GM23338 (cell line): ENCODE data around the gene PRRX1. TPM values are rescaled to one million over a fixed set of nuclear protein-coding genes. Genes with fewer than 3 reads are reported as not detected.

Experiments used
- ATAC-seq: fragments of 200-7000 bp; cut with Tn5 transposase; 3 replicates; pipeline ENCODE4 v1.9.1; 2020
- DNase-seq: peaks from one replicate; pipeline ENCODE4 v3.0.0-alpha.2; 2015; ENCODE audit warnings: low spot score
- H2AFZ ChIP-seq: fragments of 200-600 bp; sonication (generic); 2 replicates; pipeline ENCODE4 v1.8.0; 2016; ENCODE audit warnings: antibody characterized with exemption, mild to moderate bottlenecking, moderate library complexity
- H3F3A ChIP-seq: fragments of 200-600 bp; sonication (generic); replicated peaks from 2 replicates; pipeline ENCODE4 v1.8.0; 2017; ENCODE audit warnings: antibody characterized with exemption, mixed run types, low read depth
- H3K27ac ChIP-seq: fragments of 200-600 bp; sonication (generic); 2 replicates; pipeline ENCODE4 v1.6.1; 2016; ENCODE audit warnings: low read depth
- H3K27me3 ChIP-seq: fragments of 200-600 bp; sonication (generic); 2 replicates; pipeline ENCODE4 v1.8.0; 2016; ENCODE audit warnings: mild to moderate bottlenecking, mixed run types, moderate library complexity; ENCODE audit not compliant: insufficient read depth
- H3K36me3 ChIP-seq: fragments of 200-600 bp; sonication (generic); 2 replicates; pipeline ENCODE4 v1.8.0; 2016; ENCODE audit warnings: mild to moderate bottlenecking; ENCODE audit not compliant: insufficient read depth
- H3K4me1 ChIP-seq: fragments of 200-600 bp; sonication (generic); 2 replicates; pipeline ENCODE4 v1.8.0; 2016; ENCODE audit warnings: mild to moderate bottlenecking, moderate library complexity; ENCODE audit not compliant: insufficient read depth
- H3K4me2 ChIP-seq: fragments of 200-600 bp; sonication (generic); 2 replicates; pipeline ENCODE4 v1.7.1; 2017; ENCODE audit warnings: mixed run types
- H3K4me3 ChIP-seq: fragments of 200-600 bp; sonication (generic); 2 replicates; pipeline ENCODE4 v1.6.1; 2016; ENCODE audit warnings: mixed run types
- H3K79me2 ChIP-seq: fragments of 200-600 bp; sonication (generic); replicated peaks from 2 replicates; pipeline ENCODE4 v1.8.0; 2017; ENCODE audit warnings: mild to moderate bottlenecking; ENCODE audit not compliant: insufficient read depth
- H3K9me2 ChIP-seq: fragments of 200-600 bp; sonication (generic); 2 replicates; pipeline ENCODE4 v1.8.0; 2017; ENCODE audit not compliant: insufficient read depth
- H4K20me1 ChIP-seq: fragments of 200-600 bp; sonication (generic); replicated peaks from 2 replicates; pipeline ENCODE4 v1.8.0; 2017; ENCODE audit warnings: mild to moderate bottlenecking; ENCODE audit not compliant: insufficient read depth
- H3K27ac Mint-ChIP-seq: 2 replicates; pipeline ENCODE4 v1.8.0; 2020; ENCODE audit warnings: inconsistent platforms, mild to moderate bottlenecking, moderate library complexity, mixed read lengths
- H3K27me3 Mint-ChIP-seq: 3 replicates; pipeline ENCODE4 v1.8.0; 2022; ENCODE audit warnings: low read depth, mild to moderate bottlenecking, moderate library complexity, mixed read lengths, inconsistent platforms; ENCODE audit not compliant: insufficient read depth, poor library complexity
- H3K36me3 Mint-ChIP-seq: 3 replicates; pipeline ENCODE4 v1.8.0; 2021; ENCODE audit warnings: low read depth, mild to moderate bottlenecking, inconsistent platforms, moderate library complexity, mixed read lengths
- H3K4me1 Mint-ChIP-seq: 3 replicates; pipeline ENCODE4 v1.8.0; 2020; ENCODE audit warnings: mild to moderate bottlenecking, inconsistent platforms, mixed read lengths
- H3K4me3 Mint-ChIP-seq: 3 replicates; pipeline ENCODE4 v1.8.0; 2021; ENCODE audit warnings: moderate library complexity, mild to moderate bottlenecking, inconsistent platforms, mixed read lengths
- H3K9me3 Mint-ChIP-seq: 3 replicates; pipeline ENCODE4 v1.8.0; 2020; ENCODE audit warnings: moderate library complexity, mild to moderate bottlenecking, inconsistent platforms, mixed read lengths
- CTCF ChIP-seq, 2 experiments: fragments of 200-600 bp in 1 of 2; sonication (generic) in 1 of 2; conservative IDR thresholded peaks; 2 replicates each; pipeline versions ENCODE4 v1.5.1 to v1.6.1; 2016 to 2017; ENCODE audit warnings: antibody characterized with exemption in 2 of 2, low read depth in 2 of 2, mild to moderate bottlenecking in 2 of 2, moderate library complexity in 1 of 2
- ETS1 ChIP-seq: IDR thresholded peaks from 2 replicates; pipeline ENCODE4 v1.6.1; 2016; ENCODE audit warnings: antibody characterized with exemption
- EZH2 ChIP-seq: fragments of 200-600 bp; sonication (generic); IDR thresholded peaks from one replicate; pipeline ENCODE4 v1.8.0; 2017; ENCODE audit warnings: antibody characterized with exemption, mild to moderate bottlenecking, low read depth; ENCODE audit not compliant: unreplicated experiment
- EZH2phosphoT487 ChIP-seq: fragments of 200-600 bp; sonication (generic); IDR thresholded peaks from one replicate; pipeline ENCODE4 v1.8.1; 2018; ENCODE audit warnings: antibody characterized with exemption; ENCODE audit not compliant: unreplicated experiment
- JUNB ChIP-seq: IDR thresholded peaks from one replicate; pipeline ENCODE4 v1.6.1; 2016; ENCODE audit warnings: antibody characterized with exemption; ENCODE audit not compliant: unreplicated experiment
- REST ChIP-seq: IDR thresholded peaks from one replicate; pipeline ENCODE4 v1.6.1; 2018; ENCODE audit warnings: antibody characterized with exemption; ENCODE audit not compliant: unreplicated experiment
- ZNF331 ChIP-seq: fragments of 250-450 bp; sonication (Bioruptor Pico); IDR thresholded peaks from 2 replicates; pipeline ENCODE4 v1.5.0; 2020; ENCODE audit warnings: low read depth, mild to moderate bottlenecking, moderate library complexity
- ZNF462 ChIP-seq: fragments of 250-450 bp; sonication (Bioruptor Pico); IDR thresholded peaks from 2 replicates; pipeline ENCODE4 v1.5.0; 2020; ENCODE audit warnings: mild to moderate bottlenecking, moderate library complexity
- polyA plus RNA-seq: library from polyadenylated mRNA; unstranded; fragments of >200 nt; fragmentation: Nextera tagmentation; extraction: Ambion mirVana; gene quantifications from 2 replicates; pipeline ENCODE4 v1.2.1, GENCODE V29; 2016
- total RNA-seq: library from RNA; depleted of rRNA; stranded (reverse); fragments of >200 nt; shearing (Covaris generic); gene quantifications from 2 replicates; pipeline ENCODE4 v1.2.3, GENCODE V29; 2014

PRRX1 gene
- total and polyA plus RNA-seq, 2 experiments from 2014 or later: 0.58 TPM; not detected in 1

DNA sequence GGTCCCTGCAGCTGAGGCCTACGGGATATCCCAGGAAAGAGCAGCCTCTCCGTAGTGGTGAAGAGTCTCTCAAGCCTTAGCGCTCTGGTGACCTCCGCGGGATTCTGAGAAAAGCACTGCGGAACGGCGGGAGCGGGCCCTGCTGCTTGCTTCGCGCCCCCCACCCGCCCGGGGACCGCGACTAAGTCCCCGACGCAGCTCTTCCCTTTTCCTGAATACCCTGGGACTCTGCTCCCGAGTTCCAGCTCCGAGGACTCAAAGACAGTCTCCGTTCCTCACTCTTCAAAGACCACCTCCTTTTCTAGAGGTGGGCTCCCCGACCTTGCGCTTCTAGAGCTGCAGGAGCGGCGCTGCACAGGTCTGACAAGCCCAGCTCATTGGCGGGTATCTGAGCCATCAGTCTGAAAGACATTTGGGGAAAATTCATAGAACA lies 3.6 kb upstream of the PRRX1 start:
- Mint-ChIP-seq H3K27me3 (peaks cover 79% of the 10 kb centered on the region), H3K36me3 (no peaks in the 10 kb centered on the region; the same call in 2 of the 3 replicates), H3K27ac (no peak overlapping the region), H3K4me1 (peaks cover 28% of the 10 kb centered on the region), H3K9me3 (peaks cover 3% of the 10 kb centered on the region; the same call in 1 of the 3 replicates), H3K4me3 (peak overlapping the region; percentile 79)
- Histone ChIP-seq H3K27ac (no peak overlapping the region), H3K4me1 (peaks cover 51% of the 10 kb centered on the region), H3K9me2 (no peaks in the 10 kb centered on the region), H3F3A (0 out of 2 replicates have a peak, but pooled peaks cover 9% of the 10 kb centered on the region), H3K4me3 (peak overlapping the region; percentile 79), H4K20me1 (peaks cover 10% of the 10 kb centered on the region), H3K36me3 (no peaks in the 10 kb centered on the region; the same call in 1 of the 2 replicates), H3K4me2 (peak overlapping the region; percentile 85), H2AFZ (no peak overlapping the region), H3K79me2 (no peaks in the 10 kb centered on the region), H3K27me3 (peaks cover 78% of the 10 kb centered on the region)
- ATAC-seq (peak; percentile 24), DNase-seq (peak; percentile 68)
- 0 out of 4 replicates have a peak, but pooled peaks of 1 of the 2 experiments have one; percentile 11 for TF ChIP-seq CTCF (conservative IDR thresholded peaks at IDR 0.05; ENCODE audit: low read depth in 2 of 2)
- TF ChIP-seq ZNF331 (CRISPR knock-in tag): no peak
- no peak for TF ChIP-seq JUNB
- TF ChIP-seq EZH2phosphoT487: peak; percentile 92
- peak; percentile 77 for TF ChIP-seq EZH2
- no peak for TF ChIP-seq REST
- no peak for TF ChIP-seq ETS1
- TF ChIP-seq ZNF462: no peak
